Activated T-helper 1 cell treated with anti-CD3 and anti-CD28 coated beads, Interleukin-12 subunit alpha, Interleukin-12 subunit beta, Interleukin-2, Interleukin-4 antibody, amounts not matched to agents 30 ng/mL and 10 ng/mL and 1 ng/mL, durations not matched to agents 14 hours and 24 hours and 36 hours (primary cell): Measurements from ENCODE around the gene RNF32. TPM values are rescaled to one million over a fixed set of nuclear protein-coding genes. Genes with fewer than 3 reads are reported as not detected.

Source experiments
- DNase-seq: peaks from one replicate; pipeline ENCODE4 v3.0.0; 2021; ENCODE audit warnings: low spot score
- H3K27ac Mint-ChIP-seq: one replicate; pipeline ENCODE4 v1.8.0; 2021; ENCODE audit warnings: mild to moderate bottlenecking, mixed read lengths
- H3K27me3 Mint-ChIP-seq: one replicate; pipeline ENCODE4 v1.8.0; 2022; ENCODE audit warnings: mild to moderate bottlenecking, moderate library complexity, mixed read lengths; ENCODE audit not compliant: insufficient read depth
- H3K36me3 Mint-ChIP-seq: one replicate; pipeline ENCODE4 v1.8.0; 2021; ENCODE audit warnings: low read depth, mixed read lengths
- H3K4me1 Mint-ChIP-seq: one replicate; pipeline ENCODE4 v1.8.0; 2021; ENCODE audit warnings: low read depth, mixed read lengths
- H3K4me3 Mint-ChIP-seq: one replicate; pipeline ENCODE4 v1.8.0; 2021; ENCODE audit warnings: mild to moderate bottlenecking, moderate library complexity, mixed read lengths
- H3K9me3 Mint-ChIP-seq: one replicate; pipeline ENCODE4 v1.8.0; 2021; ENCODE audit warnings: mixed read lengths
- intact Hi-C: fragments of 100-400 bp; cut with micrococcal nuclease; formaldehyde crosslinking; loops from one replicate; pipeline ENCODE4 v1.15.1; 2024
- total RNA-seq: library from RNA; stranded (reverse); gene quantifications from 2 replicates; pipeline ENCODE4 v1.2.3, GENCODE V29; 2022

Gene RNF32
- total RNA-seq, 1 donor from 2014 or later, result 2.1 TPM

DNA sequence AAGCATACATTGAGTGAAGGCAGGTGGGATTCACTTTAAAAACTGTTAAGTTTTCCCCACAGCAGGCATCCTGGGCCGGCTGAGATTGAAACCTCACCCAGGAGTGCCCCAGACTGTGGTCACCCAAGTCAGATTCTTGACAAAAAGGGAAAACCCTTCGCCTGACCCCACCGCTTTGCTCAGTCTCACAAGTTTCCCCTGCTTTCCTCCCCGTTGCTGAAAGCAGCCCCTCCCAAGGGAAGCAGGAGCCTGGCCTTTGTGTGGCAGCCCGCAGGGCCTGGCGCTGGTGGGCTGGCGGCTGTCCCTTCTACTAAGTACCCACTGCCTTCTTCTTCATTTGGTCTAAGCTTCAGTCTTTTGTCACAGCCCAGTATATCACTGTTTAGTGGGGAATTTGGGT lies 16.0 kb downstream of the RNF32 start:
- Mint-ChIP-seq H3K9me3 (no peaks in the 10 kb centered on the region), H3K27ac (no peak overlapping the region), H3K36me3 (no peaks in the 10 kb centered on the region), H3K4me1 (peaks cover 13% of the 10 kb centered on the region), H3K4me3 (no peak overlapping the region), H3K27me3 (peaks cover 11% of the 10 kb centered on the region)
- no peak for DNase-seq
- intact Hi-C loops, result no loop called here

- Mint-ChIP-seq H3K27ac (no peak overlapping the region), H3K4me3 (no peak overlapping the region), H3K27me3 (peaks cover 11% of the 10 kb centered on the region), H3K36me3 (no peaks in the 10 kb centered on the region), H3K4me1 (peaks cover 13% of the 10 kb centered on the region), H3K9me3 (no peaks in the 10 kb centered on the region)
- no peak for DNase-seq
- intact Hi-C loops, result no loop called here
Measured at GRCh38 chr7:156657681-156658080, 17.1 kb downstream of the RNF32 start.

DNA sequence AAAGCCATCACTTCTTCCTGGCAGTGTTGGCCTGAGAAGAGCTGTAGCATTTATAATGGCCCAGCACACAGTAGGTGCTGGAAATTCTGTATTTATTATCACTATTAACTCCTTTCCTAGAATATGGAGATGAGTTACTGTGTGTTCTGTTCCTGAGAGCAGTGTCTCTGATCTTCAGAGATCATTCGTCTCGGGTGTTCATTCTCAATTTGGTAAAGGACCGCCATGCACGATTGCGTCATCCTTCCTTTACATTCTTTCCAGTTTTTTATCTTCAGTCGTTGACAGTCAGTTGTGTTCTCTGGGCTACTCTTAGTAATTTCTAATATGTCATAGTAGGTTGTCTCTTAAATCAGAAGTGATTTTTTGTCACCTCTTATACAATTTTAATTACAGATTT lies 18.6 kb downstream of the RNF32 start:
- Mint-ChIP-seq H3K4me3 (no peak overlapping the region), H3K36me3 (no peaks in the 10 kb centered on the region), H3K9me3 (no peaks in the 10 kb centered on the region), H3K4me1 (peaks cover 13% of the 10 kb centered on the region), H3K27ac (no peak overlapping the region), H3K27me3 (peaks cover 11% of the 10 kb centered on the region)
- no peak for DNase-seq
- intact Hi-C loops, result no loop called here

DNA sequence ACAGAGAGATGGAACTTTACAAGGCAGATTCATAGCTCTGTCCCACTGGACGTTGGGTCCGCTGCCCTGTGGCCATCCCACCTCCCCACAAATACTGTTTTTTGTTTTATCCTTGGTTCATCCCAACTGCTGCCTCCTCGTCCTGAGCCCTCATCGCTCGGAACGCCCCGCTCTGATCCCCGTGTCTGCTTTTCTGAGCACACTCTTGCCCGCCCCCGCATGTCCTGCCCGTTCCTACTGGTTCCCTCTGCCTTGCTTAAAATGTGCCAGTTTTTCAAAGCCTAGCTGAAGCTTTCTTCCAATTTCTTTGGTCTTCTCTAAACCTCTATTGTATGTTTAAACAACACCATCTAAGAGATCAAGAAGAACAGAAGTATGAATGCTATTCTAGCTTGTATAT lies 19.4 kb downstream of the RNF32 start:
- H3K36me3 Mint-ChIP-seq, result no peaks in the 10 kb centered on the region
- H3K4me1 Mint-ChIP-seq, result peaks cover 12% of the 10 kb centered on the region
- peaks cover 11% of the 10 kb centered on the region for H3K27me3 Mint-ChIP-seq
- DNase-seq, result no peak
- H3K9me3 Mint-ChIP-seq, result no peaks in the 10 kb centered on the region
- intact Hi-C loops, result no loop called here
- H3K4me3 Mint-ChIP-seq, result no peak overlapping the region
- H3K27ac Mint-ChIP-seq, result no peak overlapping the region

DNA sequence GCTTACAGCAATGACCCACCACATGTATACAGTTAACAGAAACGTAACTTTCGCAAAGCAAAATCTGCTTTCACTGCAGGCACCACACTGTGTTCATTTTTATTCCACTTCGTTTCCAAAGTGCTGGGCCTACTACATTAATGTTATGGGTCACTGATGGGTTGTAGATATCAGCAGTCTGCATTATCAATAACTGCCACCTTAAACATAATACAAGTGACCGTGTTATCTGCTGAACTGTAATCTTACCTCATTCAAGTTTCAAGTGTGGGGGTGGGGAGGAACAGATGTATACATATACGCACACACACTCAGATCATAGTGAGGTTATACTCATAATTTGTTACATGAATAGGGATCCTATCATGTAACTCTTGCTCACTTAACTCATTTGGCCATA lies 21.1 kb downstream of the RNF32 start:
- H3K4me1 Mint-ChIP-seq, result peaks cover 7% of the 10 kb centered on the region
- no peaks in the 10 kb centered on the region for H3K36me3 Mint-ChIP-seq
- peaks cover 11% of the 10 kb centered on the region for H3K27me3 Mint-ChIP-seq
- intact Hi-C loops, result no loop called here
- no peak for DNase-seq
- no peaks in the 10 kb centered on the region for H3K9me3 Mint-ChIP-seq
- H3K27ac Mint-ChIP-seq, result no peak overlapping the region
- no peak overlapping the region for H3K4me3 Mint-ChIP-seq

DNA sequence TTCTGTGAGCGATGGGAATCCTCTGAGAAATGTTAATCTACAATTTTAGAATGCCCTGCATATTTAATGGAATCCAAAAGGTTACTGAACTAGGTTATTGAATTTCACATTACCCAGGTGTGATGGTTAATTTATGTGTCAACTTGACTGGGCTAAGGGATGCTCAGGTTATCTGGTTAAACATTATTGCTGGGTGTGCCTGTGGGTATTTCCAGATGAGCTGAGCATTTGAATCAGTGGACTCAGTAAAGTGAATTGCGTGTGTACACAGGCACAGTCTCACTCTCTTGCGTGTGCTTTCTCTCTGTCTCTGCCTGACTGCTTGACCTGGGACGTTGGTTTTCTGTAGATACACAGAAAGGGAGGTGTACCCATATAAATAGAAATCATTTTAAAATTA lies 21.7 kb downstream of the RNF32 start:
- Mint-ChIP-seq H3K4me1 (peaks cover 7% of the 10 kb centered on the region), H3K36me3 (no peaks in the 10 kb centered on the region), H3K4me3 (no peak overlapping the region), H3K27ac (no peak overlapping the region), H3K27me3 (peaks cover 11% of the 10 kb centered on the region), H3K9me3 (no peaks in the 10 kb centered on the region)
- intact Hi-C loops, result no loop called here
- no peak for DNase-seq

DNA sequence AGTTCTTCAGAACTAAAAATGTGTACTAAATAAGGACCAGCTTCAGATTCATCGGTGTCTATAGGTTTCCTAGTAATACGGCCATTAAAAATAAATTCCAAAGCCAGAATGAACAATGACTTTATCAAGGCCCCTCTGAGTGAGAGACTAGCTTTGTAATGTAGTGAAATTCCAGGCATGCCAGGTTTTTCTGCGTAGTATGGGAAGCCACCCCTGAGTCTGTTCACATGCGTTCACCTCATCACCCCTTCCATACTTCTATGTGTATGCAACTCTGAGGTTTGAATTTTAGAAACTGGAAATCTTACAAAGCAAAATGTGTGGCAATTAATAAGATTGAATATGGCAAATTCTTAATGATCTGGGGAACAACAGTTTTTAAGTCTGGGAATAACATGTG lies 24.5 kb downstream of the RNF32 start:
- intact Hi-C loops, result no loop called here

DNA sequence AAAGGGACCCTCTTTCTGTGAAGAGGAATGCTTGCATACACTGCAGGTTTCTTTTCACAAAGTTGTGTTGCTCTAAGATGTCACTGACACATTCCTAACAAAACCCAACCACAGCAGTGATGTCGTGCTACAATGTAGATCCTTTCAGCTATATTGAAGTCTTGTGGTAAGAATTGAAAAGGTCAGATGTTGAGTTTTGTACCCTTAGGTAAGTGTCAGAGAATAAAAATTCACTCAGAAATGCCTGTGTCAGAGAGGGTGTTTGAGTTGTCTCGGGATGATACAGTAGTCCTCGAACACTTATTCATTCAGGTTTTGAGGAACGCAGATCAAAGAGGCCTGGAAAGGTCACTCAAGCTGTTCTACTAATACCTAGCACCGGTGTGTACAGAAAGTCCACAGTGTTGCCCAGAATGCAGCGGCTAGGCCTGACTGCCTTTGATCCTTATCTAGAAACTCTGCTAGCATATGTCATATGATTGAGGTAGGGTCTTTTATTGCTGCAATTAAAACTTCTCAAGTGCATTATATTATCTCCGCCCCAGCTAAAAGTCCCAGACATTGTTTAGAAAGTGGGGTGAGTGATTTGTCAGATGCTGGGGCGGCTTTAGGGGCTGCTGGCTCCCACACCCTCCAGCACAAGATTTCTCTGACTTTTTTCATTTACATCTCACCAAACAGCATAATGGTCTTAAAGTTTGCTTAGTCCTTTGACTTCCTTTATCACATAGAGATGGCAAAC lies 26.0 kb downstream of the RNF32 start:
- no peak for DNase-seq
- Mint-ChIP-seq H3K4me3 (no peak overlapping the region), H3K27me3 (no peaks in the 10 kb centered on the region), H3K9me3 (no peaks in the 10 kb centered on the region), H3K36me3 (peaks cover 10% of the 10 kb centered on the region), H3K27ac (no peak overlapping the region), H3K4me1 (no peaks in the 10 kb centered on the region)
- intact Hi-C loops, result no loop called here

More for the DNA sequence above, 24.5 kb downstream of the RNF32 start:
- Mint-ChIP-seq H3K27me3 (peaks cover 2% of the 10 kb centered on the region), H3K27ac (no peak overlapping the region), H3K4me3 (no peak overlapping the region), H3K9me3 (no peaks in the 10 kb centered on the region), H3K36me3 (peaks cover 3% of the 10 kb centered on the region), H3K4me1 (peaks cover 2% of the 10 kb centered on the region)
- DNase-seq, result no peak

DNA sequence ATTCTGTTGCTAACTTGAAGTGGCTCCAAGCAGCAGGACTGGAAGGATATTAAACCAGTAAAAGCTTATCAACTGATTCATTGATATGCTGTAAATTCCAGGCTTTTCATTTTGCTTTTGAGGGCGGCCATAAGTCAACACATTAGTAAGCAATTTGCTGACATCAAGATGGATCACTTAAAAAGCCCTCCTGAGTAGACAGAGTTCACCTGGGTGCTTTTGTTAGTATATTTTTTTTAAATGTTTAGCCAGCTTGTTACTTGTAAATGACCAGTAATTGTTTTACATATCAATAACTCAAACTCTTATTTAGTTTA lies 26.5 kb downstream of the RNF32 start:
- no peak overlapping the region for H3K27ac Mint-ChIP-seq
- H3K4me3 Mint-ChIP-seq, result no peak overlapping the region
- H3K4me1 Mint-ChIP-seq, result no peaks in the 10 kb centered on the region
- no peaks in the 10 kb centered on the region for H3K9me3 Mint-ChIP-seq
- DNase-seq, result no peak
- intact Hi-C loops, result no loop called here
- no peaks in the 10 kb centered on the region for H3K27me3 Mint-ChIP-seq
- H3K36me3 Mint-ChIP-seq, result peaks cover 10% of the 10 kb centered on the region

- H3K4me3 Mint-ChIP-seq, result no peak overlapping the region
- intact Hi-C loops, result no loop called here
- no peaks in the 10 kb centered on the region for H3K9me3 Mint-ChIP-seq
- DNase-seq, result no peak
- H3K4me1 Mint-ChIP-seq, result no peaks in the 10 kb centered on the region
- peaks cover 10% of the 10 kb centered on the region for H3K36me3 Mint-ChIP-seq
- H3K27ac Mint-ChIP-seq, result no peak overlapping the region
- no peaks in the 10 kb centered on the region for H3K27me3 Mint-ChIP-seq
Measured at GRCh38 chr7:156668130-156668741, 27.7 kb downstream of the RNF32 start.

GRCh38 chr7:156669035-156669828 lies 28.7 kb downstream of the RNF32 start:
- Mint-ChIP-seq H3K27ac (no peak overlapping the region), H3K9me3 (no peaks in the 10 kb centered on the region), H3K36me3 (peaks cover 12% of the 10 kb centered on the region), H3K4me1 (no peaks in the 10 kb centered on the region), H3K27me3 (no peaks in the 10 kb centered on the region), H3K4me3 (no peak overlapping the region)
- intact Hi-C loops, result no loop called here
- no peak for DNase-seq

GRCh38 chr7:156673454-156673853 lies 32.9 kb downstream of the RNF32 start:
- no peak overlapping the region for H3K4me3 Mint-ChIP-seq
- no peaks in the 10 kb centered on the region for H3K4me1 Mint-ChIP-seq
- intact Hi-C loops, result no loop called here
- no peak for DNase-seq
- no peak overlapping the region for H3K27ac Mint-ChIP-seq
- no peaks in the 10 kb centered on the region for H3K27me3 Mint-ChIP-seq
- no peaks in the 10 kb centered on the region for H3K9me3 Mint-ChIP-seq
- H3K36me3 Mint-ChIP-seq, result peaks cover 18% of the 10 kb centered on the region

GRCh38 chr7:156673902-156674301 lies 33.3 kb downstream of the RNF32 start:
- Mint-ChIP-seq H3K4me3 (no peak overlapping the region), H3K4me1 (no peaks in the 10 kb centered on the region), H3K36me3 (peaks cover 18% of the 10 kb centered on the region), H3K27me3 (no peaks in the 10 kb centered on the region), H3K9me3 (no peaks in the 10 kb centered on the region), H3K27ac (no peak overlapping the region)
- intact Hi-C loops, result no loop called here
- DNase-seq, result no peak
